Right lobe of liver (tissue), 6 donors: ENCODE measurements around the gene DTX1. TPM values are rescaled to one million over a fixed set of nuclear protein-coding genes. Genes with fewer than 3 reads are reported as not detected.

Experiments
- ATAC-seq, 4 donors: fragments of 200-7000 bp; cut with Tn5 transposase; one replicate each; pipeline ENCODE4 v1.9.1; 2020; ENCODE audit warnings: mild to moderate bottlenecking in 4 of 4, moderate library complexity in 4 of 4
- DNase-seq, 3 donors: peaks; one replicate each; pipeline ENCODE4 v3.0.0-alpha.2; 2020
- H3K27ac ChIP-seq, 3 donors: fragments of 200-600 bp; one replicate each; pipeline ENCODE4 v1.8.0; 2022
- H3K27me3 ChIP-seq, 2 donors: fragments of 200-600 bp; one replicate each; pipeline ENCODE4 v1.8.0; 2022
- H3K36me3 ChIP-seq, 4 donors: fragments of 200-600 bp; sonication (generic) in 1 of 4; one replicate each; pipeline versions ENCODE4 v1.5.1 to v1.8.0; 2017 to 2022; ENCODE audit warnings: control low read depth in 1 of 4
- H3K4me1 ChIP-seq, 4 donors: fragments of 200-600 bp; sonication (generic) in 1 of 4; one replicate each; pipeline versions ENCODE4 v1.5.1 to v1.8.0; 2017 to 2022; ENCODE audit warnings: control low read depth in 1 of 4
- H3K4me3 ChIP-seq, 3 donors: fragments of 200-600 bp; one replicate each; pipeline ENCODE4 v1.8.0; 2022
- H3K9me3 ChIP-seq, 4 donors: fragments of 200-600 bp; sonication (generic) in 1 of 4; one replicate each; pipeline versions ENCODE4 v1.5.1 to v1.8.0; 2017 to 2022; ENCODE audit warnings: control low read depth in 1 of 4
- POLR2A ChIP-seq: fragments of 450-650 bp; IDR thresholded peaks from one replicate; pipeline ENCODE4 v1.6.1; 2017; ENCODE audit warnings: antibody characterized with exemption, mild to moderate bottlenecking
- WGBS: methylation state at CpG from one replicate; pipeline ENCODE4 v1.1.6; 2018; ENCODE audit warnings: low coverage, low lambda C conversion rate; ENCODE audit not compliant: insufficient coverage; ENCODE audit errors: missing lambda C conversion rate; 5-methylcytosine and 5-hydroxymethylcytosine counted together
- intact Hi-C, 2 donors: fragments of 100-400 bp; cut with DNase I; formaldehyde crosslinking; loops; one replicate each; pipeline versions ENCODE4 v1.11.2 to v1.14.1; 2022
- total RNA-seq, 6 experiments: library from RNA; depleted of rRNA in 2 of 6; stranded (reverse); fragments of >200 nt in 2 of 6; fragmentation: NEBNext Ultra II Directional in 3 of 6; extraction: Animal tissue kit (Norgen Biotek cat#: 25700) in 3 of 6; gene quantifications; one replicate each; pipeline versions ENCODE4 v1.1.0 to v1.2.4, GENCODE V29; 2016 to 2023
- TF ChIP-seq, protein P1 (sequence below), 4 donors: fragments of 200-600 bp in 3 of 4; fragments of 450-650 bp in 1 of 4; IDR thresholded peaks; one replicate each; pipeline versions ENCODE4 v1.5.1 to v1.8.0; 2016 to 2022; ENCODE audit warnings: antibody characterized with exemption in 4 of 4, mild to moderate bottlenecking in 2 of 4
- donor health status: DM: no; HTN: yes; CAD: no.
- donor health status: DM: no; HTN: no; CAD: no.
- donor health status: DM: no; HTN: no; CAD: no.
- donor health status: DM: no; HTN: yes; CAD: no.
- donor health status: DM: no; HTN: yes; CAD: no.

Gene DTX1
- total RNA-seq, 6 experiments from 2014 or later: 1.4 to 51.2 (median 20.0) TPM

DNA sequence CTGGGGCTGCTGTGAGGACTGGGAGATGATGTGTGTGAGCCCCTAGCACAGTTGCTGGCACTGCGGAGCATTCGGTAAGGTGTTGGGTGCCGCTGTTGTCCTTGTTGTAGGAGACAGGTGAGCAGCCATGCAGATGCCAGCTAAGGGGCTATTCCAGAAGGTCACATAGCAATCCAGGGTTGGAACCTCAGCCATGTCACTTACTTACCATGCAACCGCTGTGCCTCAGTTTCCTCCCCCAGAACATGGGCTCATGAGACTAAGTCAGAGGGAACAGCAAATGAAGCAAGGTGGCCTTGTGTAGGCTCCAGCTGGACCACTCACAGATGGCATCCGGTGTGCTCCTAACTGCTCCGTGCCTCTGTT is 13.2 kb downstream of the DTX1 start:
- peak in 1 of 3 donors; percentile 8 for DNase-seq
- WGBS: 40% methylated on average over 1 of the region's 6 CpGs

DNA sequence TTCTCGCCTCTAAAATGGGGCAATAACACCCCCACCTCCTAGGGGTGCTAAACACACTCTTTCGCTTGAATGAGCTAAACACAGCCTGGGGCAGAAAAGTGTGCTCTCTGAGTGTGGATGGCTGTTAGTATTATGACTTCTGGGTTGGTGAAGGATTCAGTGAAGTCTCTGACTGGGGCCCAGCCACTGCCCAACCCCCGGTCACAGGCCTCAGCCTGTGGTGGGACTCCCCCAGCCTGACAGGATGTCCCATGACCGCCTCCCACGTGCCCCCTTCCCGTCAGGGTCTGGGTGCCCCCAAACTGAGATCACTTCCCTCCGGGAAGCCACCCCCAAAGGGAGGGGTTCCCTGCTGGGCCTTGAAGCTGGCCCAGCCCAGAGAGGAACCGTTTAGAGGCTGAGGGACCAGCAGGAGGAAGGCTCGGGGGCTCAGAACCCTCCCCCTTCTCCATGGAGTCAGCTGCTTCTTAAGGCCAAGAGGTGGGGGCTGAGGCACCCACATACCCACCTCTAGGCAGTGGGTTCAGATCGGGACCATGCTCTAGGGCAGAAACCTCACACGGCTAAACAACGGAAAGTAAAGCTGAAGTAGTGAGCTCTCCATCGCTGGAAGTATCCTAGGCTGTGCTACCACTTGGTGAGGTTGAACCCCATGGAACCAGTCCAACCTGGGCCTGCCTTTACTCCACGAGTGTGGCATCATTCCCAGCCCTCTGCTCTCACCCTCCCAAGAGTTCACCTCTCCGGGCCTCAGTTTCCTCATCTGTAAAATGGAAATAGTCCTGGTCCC is 13.8 kb downstream of the DTX1 start:
- no peak for TF ChIP-seq POLR2A
- TF ChIP-seq, protein P1, sequence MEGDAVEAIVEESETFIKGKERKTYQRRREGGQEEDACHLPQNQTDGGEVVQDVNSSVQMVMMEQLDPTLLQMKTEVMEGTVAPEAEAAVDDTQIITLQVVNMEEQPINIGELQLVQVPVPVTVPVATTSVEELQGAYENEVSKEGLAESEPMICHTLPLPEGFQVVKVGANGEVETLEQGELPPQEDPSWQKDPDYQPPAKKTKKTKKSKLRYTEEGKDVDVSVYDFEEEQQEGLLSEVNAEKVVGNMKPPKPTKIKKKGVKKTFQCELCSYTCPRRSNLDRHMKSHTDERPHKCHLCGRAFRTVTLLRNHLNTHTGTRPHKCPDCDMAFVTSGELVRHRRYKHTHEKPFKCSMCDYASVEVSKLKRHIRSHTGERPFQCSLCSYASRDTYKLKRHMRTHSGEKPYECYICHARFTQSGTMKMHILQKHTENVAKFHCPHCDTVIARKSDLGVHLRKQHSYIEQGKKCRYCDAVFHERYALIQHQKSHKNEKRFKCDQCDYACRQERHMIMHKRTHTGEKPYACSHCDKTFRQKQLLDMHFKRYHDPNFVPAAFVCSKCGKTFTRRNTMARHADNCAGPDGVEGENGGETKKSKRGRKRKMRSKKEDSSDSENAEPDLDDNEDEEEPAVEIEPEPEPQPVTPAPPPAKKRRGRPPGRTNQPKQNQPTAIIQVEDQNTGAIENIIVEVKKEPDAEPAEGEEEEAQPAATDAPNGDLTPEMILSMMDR (IDR thresholded peaks at IDR 0.05): no peak
- Histone ChIP-seq H3K36me3 (no peaks in the 10 kb centered on the region), H3K4me1 (peaks cover 0 to 42% (median 17%) of the 10 kb centered on the region in 4 donors), H3K4me3 (no peak overlapping the region), H3K9me3 (no peaks in the 10 kb centered on the region), H3K27me3 (no peaks in the 10 kb centered on the region), H3K27ac (peak overlapping the region in 2 of 3 donors; percentile 72 to 87)
- intact Hi-C loops: no loop called here
- DNase-seq (peak in 1 of 3 donors; percentile 62), ATAC-seq (peak in 1 of 4 donors; percentile 12)
- WGBS: no CpG with 5 or more reads among the region's 15 CpGs

More for the DNA sequence above, 13.2 kb downstream of the DTX1 start:
- no peak overlapping the region for H3K27ac ChIP-seq
- peaks cover 0 to 42% (median 17%) of the 10 kb centered on the region in 4 donors for H3K4me1 ChIP-seq
- no peaks in the 10 kb centered on the region for H3K9me3 ChIP-seq
- intact Hi-C loops: no loop called here
- no peaks in the 10 kb centered on the region for H3K36me3 ChIP-seq
- ATAC-seq: no peak
- TF ChIP-seq, protein P1 (IDR thresholded peaks at IDR 0.05): no peak
- TF ChIP-seq POLR2A: no peak
- H3K27me3 ChIP-seq: no peaks in the 10 kb centered on the region
- H3K4me3 ChIP-seq: no peak overlapping the region

DNA sequence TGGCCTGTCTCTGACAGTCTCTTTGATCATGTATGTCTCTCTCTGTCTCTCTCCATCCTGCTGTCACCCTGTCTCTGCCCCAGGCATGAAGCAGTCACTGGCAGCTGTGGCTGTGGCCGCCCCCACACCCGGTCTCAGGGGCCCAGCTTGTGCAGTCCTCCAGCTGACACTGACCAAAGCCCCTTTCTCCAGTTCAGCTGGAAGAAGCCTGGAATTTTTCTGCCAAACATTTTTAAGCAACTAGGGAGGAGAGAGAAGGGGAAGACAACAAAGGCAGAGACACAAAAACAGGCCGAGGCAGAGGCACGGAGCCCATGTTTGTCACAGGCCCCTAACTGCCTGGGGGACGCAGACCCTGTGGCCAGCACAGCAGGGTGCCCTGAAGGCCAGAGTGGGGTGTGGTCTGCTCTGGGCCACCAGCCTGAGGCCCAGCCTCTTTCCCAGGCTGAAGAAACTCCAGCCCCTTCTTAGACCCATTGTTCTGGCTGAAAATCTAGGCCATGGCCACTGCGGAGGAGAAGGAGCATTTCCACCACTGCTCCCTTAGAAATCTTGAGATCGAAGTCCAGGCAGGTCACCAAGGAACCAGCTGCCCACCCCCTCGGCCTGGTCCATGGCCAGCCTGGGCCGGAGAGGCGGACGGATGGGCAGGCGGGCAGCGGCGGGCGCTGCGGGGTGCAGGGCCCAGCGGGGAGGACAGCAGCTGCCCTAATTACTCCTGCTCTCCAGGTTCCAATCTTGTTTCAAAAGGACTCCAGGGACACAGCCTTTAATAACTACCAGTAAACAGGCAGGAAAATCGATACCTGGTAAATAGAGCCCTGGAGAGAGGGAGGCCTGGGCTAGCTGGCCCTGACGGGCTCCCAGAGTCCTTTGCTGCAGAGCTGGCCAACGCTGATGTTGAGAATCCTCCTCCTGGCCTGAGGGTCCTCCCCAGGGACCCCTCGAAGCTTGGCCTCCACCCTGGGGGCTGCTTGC is 14.9 kb downstream of the DTX1 start:
- Histone ChIP-seq H3K27ac (peak overlapping the region; percentile 72 to 94 (median 87)), H3K4me3 (peak overlapping the region in 1 of 3 donors; percentile 20), H3K4me1 (peaks cover 0 to 42% (median 17%) of the 10 kb centered on the region in 4 donors), H3K9me3 (no peaks in the 10 kb centered on the region), H3K36me3 (no peaks in the 10 kb centered on the region), H3K27me3 (no peaks in the 10 kb centered on the region)
- TF ChIP-seq, protein P1 (IDR thresholded peaks at IDR 0.05): no peak
- TF ChIP-seq POLR2A: peak; percentile 56
- ATAC-seq (peak; percentile 74 to 90 (median 88)), DNase-seq (peak; percentile 41 to 81 (median 79))
- WGBS: 33% methylated on average over 14 of the region's 21 CpGs
- intact Hi-C loops: no loop called here

DNA sequence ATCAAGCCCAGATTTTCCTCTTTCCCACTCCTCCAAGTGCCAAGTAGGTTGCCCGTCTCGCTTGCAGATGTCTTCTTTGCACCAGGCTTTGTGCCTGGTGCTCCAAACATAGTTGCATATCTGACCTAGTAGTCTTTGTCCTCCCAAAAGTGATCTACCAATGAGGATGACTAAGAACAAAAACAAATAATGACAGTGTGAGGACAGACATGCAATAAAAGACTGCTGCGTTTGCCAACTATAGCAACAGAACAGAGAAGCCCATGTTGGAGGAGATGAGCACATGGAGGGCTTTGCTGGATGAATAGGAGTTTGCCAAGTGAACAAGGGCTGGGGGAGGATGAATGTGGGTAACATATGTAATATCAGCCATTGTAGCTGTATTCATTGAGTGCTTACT is 15.6 kb downstream of the DTX1 start:
- 19% methylated on average over 3 of the region's 3 CpGs for WGBS
- H3K27ac ChIP-seq: peak overlapping the region; percentile 72 to 94 (median 87)
- no peaks in the 10 kb centered on the region for H3K27me3 ChIP-seq
- no peak for DNase-seq
- no peaks in the 10 kb centered on the region for H3K36me3 ChIP-seq
- peak overlapping the region in 1 of 3 donors; percentile 20 for H3K4me3 ChIP-seq
- peak; percentile 60 to 76 (median 68) for ATAC-seq
- intact Hi-C loops: no loop called here
- TF ChIP-seq POLR2A: no peak
- TF ChIP-seq, protein P1 (IDR thresholded peaks at IDR 0.05): no peak
- H3K4me1 ChIP-seq: peaks cover 0 to 37% (median 14%) of the 10 kb centered on the region in 4 donors
- no peaks in the 10 kb centered on the region for H3K9me3 ChIP-seq
